ENCODE measurements around the gene NRXN3.

Gene NRXN3

GRCh38 chr14:78282437-78282836 lies 112.3 kb downstream of the NRXN3 start:
- TF ChIP-seq CTCF (IDR thresholded peaks at IDR 0.05): no peak

- no peak for TF ChIP-seq CTCF (IDR thresholded peaks at IDR 0.05)
Observed at GRCh38 chr14:78286210-78286609, 116.0 kb downstream of the NRXN3 start.

GRCh38 chr14:78292003-78292402 lies 121.8 kb downstream of the NRXN3 start:
- TF ChIP-seq CTCF (IDR thresholded peaks at IDR 0.05): no peak

- TF ChIP-seq CTCF (IDR thresholded peaks at IDR 0.05): no peak
Observed at GRCh38 chr14:78297858-78298257, 127.7 kb downstream of the NRXN3 start.

- no peak for TF ChIP-seq CTCF (IDR thresholded peaks at IDR 0.05)
Observed at GRCh38 chr14:78298298-78298697, 128.1 kb downstream of the NRXN3 start.

- TF ChIP-seq CTCF (IDR thresholded peaks at IDR 0.05): no peak
Observed at GRCh38 chr14:78302841-78303240, 132.7 kb downstream of the NRXN3 start.

GRCh38 chr14:78307671-78308070 lies 137.5 kb downstream of the NRXN3 start:
- TF ChIP-seq CTCF (IDR thresholded peaks at IDR 0.05): no peak

GRCh38 chr14:78308079-78308478 lies 137.9 kb downstream of the NRXN3 start:
- TF ChIP-seq CTCF (IDR thresholded peaks at IDR 0.05): no peak

Measured in LNCAP (cell line).